Measurements from ENCODE around the gene SEC63.

DNA sequence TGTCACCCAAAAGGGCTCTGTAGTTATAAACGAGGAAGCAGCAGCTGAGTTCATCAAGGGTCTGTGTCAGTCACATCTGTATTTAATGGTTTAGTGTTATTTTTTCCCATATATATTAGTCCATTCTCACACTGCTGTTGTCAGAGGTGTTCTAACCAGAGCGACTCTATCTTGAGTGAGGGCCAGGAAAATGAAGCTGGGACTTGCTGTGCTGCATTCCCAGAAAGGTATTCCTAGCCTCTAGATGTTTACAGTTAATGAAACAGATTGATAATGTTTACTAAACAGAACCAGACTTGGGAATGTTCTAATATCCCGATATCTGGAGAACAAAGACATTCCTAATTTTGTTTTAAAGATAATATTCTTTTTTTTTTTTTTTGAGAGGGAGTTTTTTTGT lies 48.0 kb upstream of the SEC63 start:
- TF ChIP-seq, protein P1, sequence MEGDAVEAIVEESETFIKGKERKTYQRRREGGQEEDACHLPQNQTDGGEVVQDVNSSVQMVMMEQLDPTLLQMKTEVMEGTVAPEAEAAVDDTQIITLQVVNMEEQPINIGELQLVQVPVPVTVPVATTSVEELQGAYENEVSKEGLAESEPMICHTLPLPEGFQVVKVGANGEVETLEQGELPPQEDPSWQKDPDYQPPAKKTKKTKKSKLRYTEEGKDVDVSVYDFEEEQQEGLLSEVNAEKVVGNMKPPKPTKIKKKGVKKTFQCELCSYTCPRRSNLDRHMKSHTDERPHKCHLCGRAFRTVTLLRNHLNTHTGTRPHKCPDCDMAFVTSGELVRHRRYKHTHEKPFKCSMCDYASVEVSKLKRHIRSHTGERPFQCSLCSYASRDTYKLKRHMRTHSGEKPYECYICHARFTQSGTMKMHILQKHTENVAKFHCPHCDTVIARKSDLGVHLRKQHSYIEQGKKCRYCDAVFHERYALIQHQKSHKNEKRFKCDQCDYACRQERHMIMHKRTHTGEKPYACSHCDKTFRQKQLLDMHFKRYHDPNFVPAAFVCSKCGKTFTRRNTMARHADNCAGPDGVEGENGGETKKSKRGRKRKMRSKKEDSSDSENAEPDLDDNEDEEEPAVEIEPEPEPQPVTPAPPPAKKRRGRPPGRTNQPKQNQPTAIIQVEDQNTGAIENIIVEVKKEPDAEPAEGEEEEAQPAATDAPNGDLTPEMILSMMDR (IDR thresholded peaks at IDR 0.05 in 4 of 5, conservative IDR thresholded peaks at IDR 0.05 in 1 of 5) = no peak
- no peak for TF ChIP-seq POLR2A (IDR thresholded peaks at IDR 0.05)

Data from gastrocnemius medialis (tissue), 4 donors.